Measurements from ENCODE around the gene SLC8B1.

Gene SLC8B1

DNA sequence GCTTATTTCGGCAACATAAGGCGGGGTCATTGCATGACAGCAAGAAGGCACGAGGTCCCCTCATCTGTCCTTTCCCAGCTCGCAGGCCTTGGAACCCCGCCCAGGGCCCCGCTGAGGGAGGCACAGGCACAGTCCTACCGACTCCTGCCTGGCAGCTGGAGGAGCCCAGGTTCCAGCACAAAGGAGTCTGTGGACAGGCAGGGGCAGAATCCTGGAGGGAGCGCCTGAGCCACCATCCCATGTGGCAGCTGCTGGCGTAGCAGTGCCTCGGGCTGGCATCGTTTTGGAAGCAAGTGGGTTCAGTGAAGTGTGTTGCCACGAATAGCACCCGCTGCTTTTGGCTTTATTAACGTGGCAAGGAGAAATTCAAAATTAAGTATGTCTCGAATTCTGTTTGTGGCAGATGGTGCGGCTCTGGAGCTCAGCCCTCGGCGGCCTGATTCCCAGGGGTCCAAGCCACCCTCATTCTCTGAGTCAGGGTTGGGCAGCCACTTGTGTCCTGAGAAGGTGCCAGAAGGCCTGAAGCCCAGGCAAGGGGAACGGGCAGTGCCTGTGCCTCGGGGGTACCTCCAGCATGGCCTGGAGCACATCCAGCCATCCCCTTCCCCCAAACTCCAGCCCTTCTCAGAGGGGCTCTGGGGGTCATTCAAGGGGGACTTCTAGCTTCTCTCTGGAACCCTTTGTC, 35.9 kb downstream of the SLC8B1 start:
- no peaks in the 10 kb centered on the region for H3K4me1 Mint-ChIP-seq
- H3K36me3 Mint-ChIP-seq (ENCODE audit: low read depth): peaks cover 6% of the 10 kb centered on the region
- H3K27ac Mint-ChIP-seq: no peak overlapping the region
- H3K27me3 Mint-ChIP-seq (ENCODE audit: low read depth): no peaks in the 10 kb centered on the region
- no peak overlapping the region for H3K4me3 Mint-ChIP-seq
- no peak for TF ChIP-seq CTCF (IDR thresholded peaks at IDR 0.05; ENCODE audit: unreplicated experiment in 3 of 3)
- H3K9me3 Mint-ChIP-seq: no peaks in the 10 kb centered on the region

DNA sequence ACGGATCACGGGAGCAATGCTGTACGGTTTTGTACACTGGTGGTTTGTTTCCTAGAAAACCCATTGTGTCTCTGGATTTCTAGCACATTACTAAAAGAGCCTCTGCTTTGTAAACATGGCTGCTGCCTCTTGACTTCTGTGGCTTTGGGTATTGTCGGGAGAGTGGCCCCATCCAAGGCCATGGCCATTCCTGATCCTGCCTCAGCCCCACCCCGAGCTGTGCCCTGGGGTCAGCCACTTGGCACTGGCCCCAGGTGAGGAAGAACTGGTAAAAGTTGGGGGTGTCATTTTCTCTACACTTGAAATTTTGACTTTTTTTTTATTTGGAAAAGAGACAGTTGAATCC, 36.5 kb downstream of the SLC8B1 start:
- no peak for TF ChIP-seq CTCF (IDR thresholded peaks at IDR 0.05; ENCODE audit: unreplicated experiment in 3 of 3)
- Mint-ChIP-seq H3K27me3 (ENCODE audit: low read depth) (no peaks in the 10 kb centered on the region), H3K4me3 (no peak overlapping the region), H3K4me1 (no peaks in the 10 kb centered on the region), H3K36me3 (ENCODE audit: low read depth) (peaks cover 7% of the 10 kb centered on the region), H3K9me3 (no peaks in the 10 kb centered on the region), H3K27ac (no peak overlapping the region)

GRCh38 chr12:113297621-113298471, 37.1 kb downstream of the SLC8B1 start:
- Mint-ChIP-seq H3K27ac (no peak overlapping the region), H3K4me3 (no peak overlapping the region), H3K4me1 (no peaks in the 10 kb centered on the region), H3K9me3 (no peaks in the 10 kb centered on the region), H3K27me3 (ENCODE audit: low read depth) (no peaks in the 10 kb centered on the region), H3K36me3 (ENCODE audit: low read depth) (peaks cover 10% of the 10 kb centered on the region)
- TF ChIP-seq CTCF (IDR thresholded peaks at IDR 0.05; ENCODE audit: unreplicated experiment in 3 of 3): no peak

- no peak overlapping the region for H3K27ac Mint-ChIP-seq
- H3K9me3 Mint-ChIP-seq: no peaks in the 10 kb centered on the region
- no peaks in the 10 kb centered on the region for H3K27me3 Mint-ChIP-seq (ENCODE audit: low read depth)
These were observed 37.7 kb downstream of the SLC8B1 start for GRCh38 chr12:113297214-113297587.

GRCh38 chr12:113296557-113297213, 38.2 kb downstream of the SLC8B1 start:
- Mint-ChIP-seq H3K4me3 (no peak overlapping the region), H3K4me1 (no peaks in the 10 kb centered on the region), H3K36me3 (ENCODE audit: low read depth) (peaks cover 16% of the 10 kb centered on the region), H3K27ac (no peak overlapping the region), H3K27me3 (ENCODE audit: low read depth) (no peaks in the 10 kb centered on the region), H3K9me3 (no peaks in the 10 kb centered on the region)
- no peak for TF ChIP-seq CTCF (IDR thresholded peaks at IDR 0.05; ENCODE audit: unreplicated experiment in 3 of 3)

More at GRCh38 chr12:113297214-113297587, 37.7 kb downstream of the SLC8B1 start:
- Mint-ChIP-seq H3K36me3 (ENCODE audit: low read depth) (peaks cover 13% of the 10 kb centered on the region), H3K4me1 (no peaks in the 10 kb centered on the region), H3K4me3 (no peak overlapping the region)
- no peak for TF ChIP-seq CTCF (IDR thresholded peaks at IDR 0.05; ENCODE audit: unreplicated experiment in 3 of 3)

All from nephron (organoid).